Epithelial cell of esophagus (primary cell): ENCODE data around the gene CPA2.
A peak's percentile ranks its signal among the peaks of the same experiment; 100 is the strongest.
"Not testable (repeated sequence)": the region's sequence is repeated elsewhere in the genome, so short reads cannot be mapped to it uniquely, and the experiment has no call there.

ENCODE experiments used
- DNase-seq: peaks from one replicate; pipeline ENCODE4 v3.0.0; 2010; ENCODE audit warnings: low read depth
- H3K4me3 ChIP-seq: 2 replicates; pipeline ENCODE4 v1.5.1; 2011; ENCODE audit warnings: mild to moderate bottlenecking, low read length, control low read depth
- CTCF ChIP-seq: IDR thresholded peaks from 2 replicates; pipeline ENCODE4 v1.5.1; 2011; ENCODE audit warnings: low read depth, mild to moderate bottlenecking, low read length, control low read depth, inconsistent platforms; ENCODE audit not compliant: insufficient read depth; ENCODE audit errors: missing control alignments

The CPA2 gene

DNA sequence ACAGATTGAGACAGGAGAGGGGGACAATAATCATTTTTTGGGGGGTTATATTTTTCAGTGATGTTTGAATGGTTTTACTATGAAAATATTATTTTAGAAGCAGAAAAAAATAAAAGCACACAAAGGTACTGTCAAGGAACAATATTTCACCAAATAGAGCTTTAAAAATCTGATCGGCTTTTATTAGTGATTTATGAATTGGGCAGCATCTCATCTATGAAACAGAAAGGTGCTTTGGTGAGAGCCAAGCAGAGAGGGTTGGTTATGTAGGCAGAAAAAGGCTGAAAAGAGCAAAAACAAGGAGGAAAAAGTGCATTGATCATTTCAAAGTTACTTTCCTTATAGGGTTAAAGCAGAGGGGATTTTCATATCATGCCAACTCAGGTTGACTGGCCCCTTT lies 26.4 kb upstream of the CPA2 start:
- no peak for TF ChIP-seq CTCF
- no peak overlapping the region for H3K4me3 ChIP-seq
- no peak for DNase-seq

DNA sequence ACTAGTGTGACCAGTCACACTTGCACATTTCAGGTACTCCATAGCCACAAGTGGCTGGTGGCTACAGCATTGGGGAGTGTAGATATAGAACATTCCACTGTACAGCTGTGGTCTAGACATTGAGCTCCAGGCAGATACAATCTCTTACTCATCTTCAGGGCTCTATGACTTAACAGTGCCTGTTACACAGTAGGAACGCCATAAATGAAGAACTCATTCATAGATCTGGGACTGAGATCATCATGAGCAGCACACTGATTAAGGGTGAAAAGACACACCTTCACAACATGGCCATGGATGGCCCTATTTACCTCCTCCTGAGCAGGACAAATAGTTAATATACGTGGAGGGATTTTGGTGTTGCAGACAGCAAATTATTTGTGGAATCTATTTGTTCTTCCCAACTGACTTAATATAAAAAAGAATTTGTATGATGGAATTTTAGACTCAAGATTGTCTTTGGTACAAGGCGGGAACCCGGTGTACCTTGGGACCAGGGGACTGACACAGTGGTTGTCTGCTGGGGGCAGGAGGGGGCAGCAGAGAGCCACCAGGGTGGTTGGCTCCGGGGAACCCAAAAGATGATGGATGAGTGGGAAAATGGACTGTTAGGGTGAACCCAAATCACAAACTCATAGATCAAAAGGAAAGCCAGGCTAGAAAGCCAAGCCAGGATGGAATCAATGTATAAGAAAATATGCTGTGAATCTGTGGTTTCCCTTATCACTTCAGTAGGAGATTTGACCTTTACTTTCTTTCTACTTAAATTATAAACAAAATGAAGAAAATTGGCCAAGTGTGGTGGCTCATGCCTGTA lies 24.3 kb upstream of the CPA2 start:
- DNase-seq, result peak; percentile 85

DNA sequence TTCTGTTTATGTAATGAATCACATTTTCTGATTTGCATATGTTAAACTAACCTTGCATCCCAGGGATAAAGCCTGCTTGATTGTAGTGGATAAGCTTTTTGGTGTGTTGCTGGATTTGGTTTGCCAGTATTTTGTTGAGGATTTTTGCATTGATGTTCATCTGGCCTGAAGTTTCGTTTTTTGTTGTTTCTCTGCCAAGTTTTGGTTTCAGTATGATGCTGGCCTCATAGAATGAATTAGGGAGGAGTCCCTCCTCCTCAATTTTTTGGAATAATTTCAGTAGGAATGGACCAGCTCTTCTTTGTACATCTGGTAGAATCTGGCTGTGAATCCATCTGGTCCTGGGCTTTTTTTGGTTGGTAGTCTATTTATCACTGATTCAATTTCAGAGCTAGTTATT lies 23.2 kb upstream of the CPA2 start:
- H3K4me3 ChIP-seq, DNase-seq: not testable (repeated sequence)

More for the DNA sequence above, 24.3 kb upstream of the CPA2 start:
- H3K4me3 ChIP-seq, result no peak overlapping the region
- TF ChIP-seq CTCF, result peak; percentile 93

- H3K4me3 ChIP-seq, DNase-seq: not testable (repeated sequence)
Observed at GRCh38 chr7:130246491-130246890, 20.2 kb upstream of the CPA2 start.

- DNase-seq, H3K4me3 ChIP-seq: not testable (repeated sequence)
Observed at GRCh38 chr7:130248842-130249241, 17.8 kb upstream of the CPA2 start.

DNA sequence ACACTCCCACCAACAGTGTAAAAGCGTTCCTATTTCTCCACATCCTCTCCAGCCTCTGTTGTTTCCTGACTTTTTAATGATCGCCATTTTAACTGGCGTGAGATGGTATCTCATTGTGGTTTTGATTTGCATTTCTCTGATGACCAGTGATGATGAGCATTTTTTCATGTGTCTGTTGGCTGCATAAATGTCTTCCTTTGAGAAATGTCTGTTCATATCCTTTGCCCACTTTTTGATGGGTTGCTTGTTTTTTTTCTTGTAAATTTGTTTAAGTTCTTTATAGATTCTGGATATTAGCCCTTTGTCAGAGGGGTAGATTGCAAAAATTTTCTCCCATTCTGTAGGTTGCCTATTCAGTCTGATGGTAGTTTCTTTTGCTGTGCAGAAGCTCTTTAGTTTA lies 17.0 kb upstream of the CPA2 start:
- not testable (repeated sequence) for DNase-seq, H3K4me3 ChIP-seq

- DNase-seq, result no peak
- no peak for TF ChIP-seq CTCF
- H3K4me3 ChIP-seq, result no peak overlapping the region
Observed at GRCh38 chr7:130254555-130254954, 12.1 kb upstream of the CPA2 start.

GRCh38 chr7:130256704-130257103 lies 10.0 kb upstream of the CPA2 start:
- no peak for TF ChIP-seq CTCF
- H3K4me3 ChIP-seq, result no peak overlapping the region
- DNase-seq, result no peak

- DNase-seq, result no peak
- no peak for TF ChIP-seq CTCF
- H3K4me3 ChIP-seq, result no peak overlapping the region
Observed at GRCh38 chr7:130258494-130259078, 8.1 kb upstream of the CPA2 start.
